H9 (cell line): ENCODE results near the gene SFTPB. TPM values are rescaled to one million over a fixed set of nuclear protein-coding genes. Genes with fewer than 3 reads are reported as not detected.

ENCODE experiments used
- DNase-seq: peaks from one replicate; pipeline ENCODE4 v3.0.0-alpha.2; 2017
- H2AFZ ChIP-seq: one replicate; pipeline ENCODE4 v1.6.1; 2013; ENCODE audit warnings: mild to moderate bottlenecking, low read length, control low read depth, moderate library complexity
- H2AK5ac ChIP-seq: 2 replicates; pipeline ENCODE4 v1.6.1; 2013; ENCODE audit warnings: low read length, control low read depth, mixed read lengths; ENCODE audit not compliant: insufficient read length
- H2BK120ac ChIP-seq: one replicate; pipeline ENCODE4 v1.6.1; 2013; ENCODE audit warnings: low read depth, mild to moderate bottlenecking, low read length, control low read depth, inconsistent platforms; ENCODE audit not compliant: poor library complexity, severe bottlenecking
- H2BK12ac ChIP-seq: 2 replicates; pipeline ENCODE4 v1.6.1; 2013; ENCODE audit warnings: low read length, control low read depth, mixed read lengths, low read depth; ENCODE audit not compliant: insufficient read length
- H2BK15ac ChIP-seq: 2 replicates; pipeline ENCODE4 v1.6.1; 2013; ENCODE audit warnings: low read depth, low read length, control low read depth
- H2BK20ac ChIP-seq: one replicate; pipeline ENCODE4 v1.6.1; 2013; ENCODE audit warnings: low read depth, mild to moderate bottlenecking, low read length, control low read depth, inconsistent platforms; ENCODE audit not compliant: poor library complexity, severe bottlenecking
- H2BK5ac ChIP-seq: 2 replicates; pipeline ENCODE4 v1.6.1; 2013; ENCODE audit warnings: low read length, control low read depth, mixed read lengths; ENCODE audit not compliant: insufficient read length
- H3K14ac ChIP-seq: 2 replicates; pipeline ENCODE4 v1.6.1; 2013; ENCODE audit warnings: low read length, control low read depth; ENCODE audit not compliant: insufficient read depth
- H3K18ac ChIP-seq: 2 replicates; pipeline ENCODE4 v1.6.1; 2013; ENCODE audit warnings: low read depth, mild to moderate bottlenecking, mixed read lengths, low read length, control low read depth; ENCODE audit not compliant: insufficient read length
- H3K23ac ChIP-seq: 2 replicates; pipeline ENCODE4 v1.6.1; 2013; ENCODE audit warnings: low read length, control low read depth, mixed read lengths, low read depth; ENCODE audit not compliant: insufficient read length
- H3K23me2 ChIP-seq: 2 replicates; pipeline ENCODE4 v1.6.1; 2013; ENCODE audit warnings: low read depth, mild to moderate bottlenecking, mixed read lengths, low read length, control low read depth; ENCODE audit not compliant: insufficient read length, poor library complexity, severe bottlenecking
- H3K27ac ChIP-seq: 2 replicates; pipeline ENCODE4 v1.5.1; 2013; ENCODE audit warnings: low read length, control low read depth, mixed read lengths, low read depth; ENCODE audit not compliant: insufficient read length
- H3K27me3 ChIP-seq: 2 replicates; pipeline ENCODE4 v1.6.1; 2013; ENCODE audit warnings: low read length, control low read depth, inconsistent platforms; ENCODE audit not compliant: insufficient read depth
- H3K4ac ChIP-seq: 2 replicates; pipeline ENCODE4 v1.6.1; 2013; ENCODE audit warnings: low read depth, mild to moderate bottlenecking, control low read depth, inconsistent platforms, low read length, moderate library complexity
- H3K4me1 ChIP-seq: 2 replicates; pipeline ENCODE4 v1.6.1; 2013; ENCODE audit warnings: low read length, control low read depth, inconsistent platforms; ENCODE audit not compliant: insufficient read depth
- H3K4me2 ChIP-seq: 2 replicates; pipeline ENCODE4 v1.6.1; 2013; ENCODE audit warnings: low read length, control low read depth, mixed read lengths; ENCODE audit not compliant: insufficient read length, insufficient read depth
- H3K56ac ChIP-seq: 2 replicates; pipeline ENCODE4 v1.6.1; 2013; ENCODE audit warnings: low read depth, mild to moderate bottlenecking, mixed read lengths, low read length, control low read depth; ENCODE audit not compliant: insufficient read length
- H3K79me1 ChIP-seq: 2 replicates; pipeline ENCODE4 v1.6.1; 2013; ENCODE audit warnings: low read depth, mild to moderate bottlenecking, moderate library complexity, low read length, control low read depth, inconsistent platforms; ENCODE audit not compliant: insufficient read depth, poor library complexity, severe bottlenecking
- H3K79me2 ChIP-seq: 2 replicates; pipeline ENCODE4 v1.6.1; 2013; ENCODE audit warnings: low read length, control low read depth, inconsistent platforms; ENCODE audit not compliant: insufficient read depth
- H3K9ac ChIP-seq: 2 replicates; pipeline ENCODE4 v1.6.1; 2013; ENCODE audit warnings: low read length, control low read depth, mixed read lengths; ENCODE audit not compliant: insufficient read length; ENCODE audit errors: extremely low read depth
- H3K9me3 ChIP-seq: one replicate; pipeline ENCODE4 v1.6.1; 2013; ENCODE audit warnings: low read depth, low read length, inconsistent platforms; ENCODE audit not compliant: control insufficient read depth
- H3T11ph ChIP-seq: one replicate; pipeline ENCODE4 v1.6.1; 2013; ENCODE audit warnings: mild to moderate bottlenecking, low read length, control low read depth, inconsistent platforms
- H4K20me1 ChIP-seq: one replicate; pipeline ENCODE4 v1.6.1; 2013; ENCODE audit not compliant: control insufficient read depth, insufficient read length, insufficient read depth
- H4K5ac ChIP-seq: 2 replicates; pipeline ENCODE4 v1.6.1; 2013; ENCODE audit warnings: low read depth, mild to moderate bottlenecking, mixed read lengths, low read length, control low read depth; ENCODE audit not compliant: insufficient read length
- H4K8ac ChIP-seq: replicated peaks from 2 replicates; pipeline ENCODE4 v1.6.1; 2013; ENCODE audit warnings: low read length, control low read depth, mixed read lengths, low read depth; ENCODE audit not compliant: insufficient read length
- H4K91ac ChIP-seq: 2 replicates; pipeline ENCODE4 v1.6.1; 2013; ENCODE audit warnings: low read depth, mild to moderate bottlenecking, moderate library complexity, mixed read lengths, low read length, control low read depth; ENCODE audit not compliant: insufficient read length
- H3K27ac Mint-ChIP-seq, 3 experiments: 2 replicates in 2 of 3; 3 replicates in 1 of 3; pipeline ENCODE4 v1.8.0; 2020 to 2021; ENCODE audit warnings: mixed read lengths in 3 of 3, mild to moderate bottlenecking in 1 of 3, moderate library complexity in 1 of 3
- H3K27me3 Mint-ChIP-seq: 2 replicates; pipeline ENCODE4 v1.8.0; 2021; ENCODE audit warnings: low read depth, mild to moderate bottlenecking, moderate library complexity, mixed read lengths
- H3K36me3 Mint-ChIP-seq, 3 experiments: 2 replicates in 2 of 3; 3 replicates in 1 of 3; pipeline ENCODE4 v1.8.0; 2020 to 2021; ENCODE audit warnings: low read depth in 3 of 3, mixed read lengths in 3 of 3; ENCODE audit not compliant: insufficient read depth in 1 of 3
- H3K4me1 Mint-ChIP-seq, 2 experiments: 2 replicates each; pipeline ENCODE4 v1.8.0; 2020; ENCODE audit warnings: mixed read lengths in 2 of 2
- H3K4me3 Mint-ChIP-seq, 2 experiments: 2 replicates in 1 of 2; 3 replicates in 1 of 2; pipeline ENCODE4 v1.8.0; 2020 to 2021; ENCODE audit warnings: mild to moderate bottlenecking in 2 of 2, mixed read lengths in 2 of 2, moderate library complexity in 1 of 2
- H3K9me3 Mint-ChIP-seq, 2 experiments: 2 replicates in 1 of 2; 3 replicates in 1 of 2; pipeline ENCODE4 v1.8.0; 2020; ENCODE audit warnings: mild to moderate bottlenecking in 2 of 2, mixed read lengths in 2 of 2, moderate library complexity in 1 of 2
- CTCF ChIP-seq: fragments of 200-600 bp; sonication (generic); conservative IDR thresholded peaks from 3 replicates; pipeline ENCODE4 v1.8.0; 2021; ENCODE audit warnings: antibody characterized with exemption, mild to moderate bottlenecking
- WGBS: extraction: QIAGEN DNeasy Blood & Tissue Kit; methylation state at CpG from one replicate; pipeline ENCODE4 v1.1.7; 2013; ENCODE audit warnings: missing lambda C conversion rate, low lambda C conversion rate, mixed read lengths; ENCODE audit not compliant: insufficient read length; ENCODE audit errors: extremely low coverage; 5-methylcytosine and 5-hydroxymethylcytosine counted together
- total RNA-seq: library from RNA; stranded (reverse); gene quantifications from 2 replicates; pipeline ENCODE4 v1.2.1, GENCODE V29; 2021

The SFTPB gene
- total RNA-seq, 1 experiment from 2014 or later = not detected

- no CpG with 5 or more reads among the region's 5 CpGs for WGBS
Observed at GRCh38 chr2:85669549-85669948, 1.6 kb upstream of the SFTPB start.

More at GRCh38 chr2:85669549-85669948, 1.6 kb upstream of the SFTPB start:
- no peak overlapping the region for H3K27ac Mint-ChIP-seq
- no peak overlapping the region for H4K91ac ChIP-seq
- no peaks in the 10 kb centered on the region for H3K36me3 Mint-ChIP-seq
- no peak overlapping the region for H2BK15ac ChIP-seq
- no peak overlapping the region for H2AK5ac ChIP-seq
- peaks cover 8% of the 10 kb centered on the region for H3K27me3 Mint-ChIP-seq
- H2AFZ ChIP-seq = no peak overlapping the region
- no peak for DNase-seq
- TF ChIP-seq CTCF = no peak
- no peak overlapping the region for H2BK5ac ChIP-seq
- H4K5ac ChIP-seq = no peak overlapping the region
- H3K4me2 ChIP-seq = no peak overlapping the region
- H3K27me3 ChIP-seq = no peaks in the 10 kb centered on the region
- H3K4me1 ChIP-seq = no peaks in the 10 kb centered on the region
- no peak overlapping the region for H4K8ac ChIP-seq
- H3K27ac ChIP-seq = no peak overlapping the region
- no peak overlapping the region for H2BK20ac ChIP-seq
- H2BK12ac ChIP-seq = no peak overlapping the region
- no peak overlapping the region for H3K4me3 Mint-ChIP-seq
- H3T11ph ChIP-seq = no peak overlapping the region
- H3K23ac ChIP-seq = no peak overlapping the region
- no peaks in the 10 kb centered on the region for H3K9me3 ChIP-seq
- no peak overlapping the region for H3K9ac ChIP-seq
- no peaks in the 10 kb centered on the region; a peak in 1 of 5 replicates for H3K9me3 Mint-ChIP-seq
- H3K18ac ChIP-seq = no peak overlapping the region
- H3K56ac ChIP-seq = no peak overlapping the region
- no peak overlapping the region for H3K4ac ChIP-seq
- H4K20me1 ChIP-seq = no peaks in the 10 kb centered on the region
- no peaks in the 10 kb centered on the region for H3K79me2 ChIP-seq
- H3K4me1 Mint-ChIP-seq = peaks cover 11 to 16% of the 10 kb centered on the region in 2 experiments
- no peak overlapping the region for H3K14ac ChIP-seq
- no peak overlapping the region for H2BK120ac ChIP-seq
- H3K79me1 ChIP-seq = no peaks in the 10 kb centered on the region
- H3K23me2 ChIP-seq = no peaks in the 10 kb centered on the region
